Skeletal muscle tissue (tissue), 4 donors: Measurements from ENCODE around the gene PEMT. TPM values are rescaled to one million over a fixed set of nuclear protein-coding genes. Genes with fewer than 3 reads are reported as not detected.

Experiments used
- H3K27ac ChIP-seq: one replicate; pipeline ENCODE4 v1.7.0; 2013; ENCODE audit warnings: mild to moderate bottlenecking, low read depth, low read length, inconsistent platforms
- H3K27me3 ChIP-seq, 3 donors: one replicate each; pipeline ENCODE4 v1.7.0; 2013; ENCODE audit warnings: low read length in 3 of 3; ENCODE audit not compliant: control insufficient read depth in 3 of 3, insufficient read depth in 3 of 3
- H3K36me3 ChIP-seq, 3 donors: one replicate each; pipeline ENCODE4 v1.7.0; 2013; ENCODE audit warnings: low read length in 3 of 3; ENCODE audit not compliant: control insufficient read depth in 3 of 3, insufficient read depth in 3 of 3
- H3K4me1 ChIP-seq, 3 donors: one replicate each; pipeline ENCODE4 v1.7.0; 2013; ENCODE audit warnings: low read length in 3 of 3, mild to moderate bottlenecking in 3 of 3; ENCODE audit not compliant: control insufficient read depth in 3 of 3, insufficient read depth in 3 of 3
- H3K4me3 ChIP-seq, 3 donors: one replicate each; pipeline ENCODE4 v1.7.0; 2013; ENCODE audit warnings: low read length in 3 of 3
- H3K9ac ChIP-seq, 3 donors: one replicate each; pipeline ENCODE4 v1.7.0; 2013; ENCODE audit warnings: low read length in 3 of 3, mild to moderate bottlenecking in 3 of 3, moderate library complexity in 2 of 3, low read depth in 1 of 3
- H3K9me3 ChIP-seq, 3 donors: one replicate each; pipeline ENCODE4 v1.7.0; 2013; ENCODE audit warnings: low read length in 3 of 3; ENCODE audit not compliant: control insufficient read depth in 3 of 3
- total RNA-seq: library from RNA; depleted of rRNA; stranded (reverse); fragments of >200 nt; gene quantifications from one replicate; pipeline ENCODE4 v1.2.3, GENCODE V29; 2014
- donor health status: Osteomylitis.

Gene PEMT
- total RNA-seq, 1 donor from 2014 or later, result 32.4 TPM

- no peaks in the 10 kb centered on the region for H3K9me3 ChIP-seq
- no peaks in the 10 kb centered on the region for H3K36me3 ChIP-seq
- no peak overlapping the region for H3K27ac ChIP-seq
- no peak overlapping the region for H3K9ac ChIP-seq
- H3K4me1 ChIP-seq, result no peaks in the 10 kb centered on the region
- peaks cover 0 to 7% (median 0%) of the 10 kb centered on the region in 3 donors for H3K27me3 ChIP-seq
- no peak overlapping the region for H3K4me3 ChIP-seq
Observed at GRCh38 chr17:17626840-17627239, 35.3 kb upstream of the PEMT start.

DNA sequence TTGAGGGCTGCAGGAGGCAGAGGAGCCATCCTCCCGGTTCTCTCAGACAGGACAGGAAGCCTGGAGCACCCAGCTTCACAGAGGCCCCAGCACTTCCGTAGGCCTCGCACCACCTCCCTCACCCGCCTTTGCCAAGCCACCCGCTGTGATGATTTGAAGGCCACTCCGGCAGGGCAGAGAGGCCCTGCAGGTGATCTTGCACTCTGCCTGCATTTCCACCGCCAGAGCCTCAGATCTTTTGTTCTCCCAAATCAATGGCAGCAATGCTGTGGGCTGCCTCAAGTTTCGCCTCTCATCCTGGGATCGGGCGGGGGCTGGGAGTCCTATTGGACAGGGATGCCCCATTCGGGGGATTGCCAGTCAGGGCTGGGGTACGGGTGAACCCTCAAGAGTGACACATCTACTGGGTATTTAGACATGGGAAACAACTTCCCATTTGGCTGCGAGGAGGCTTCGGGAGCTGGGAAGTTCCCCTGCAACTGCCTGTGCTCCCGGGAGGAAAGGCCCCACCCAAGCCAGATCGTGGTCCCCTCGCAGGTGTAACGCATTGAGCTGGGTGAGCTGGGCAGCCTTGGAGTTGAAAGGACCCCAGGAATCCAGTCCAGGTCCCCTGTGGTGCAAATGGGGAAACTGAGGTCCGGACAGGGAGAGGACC is 34.8 kb upstream of the PEMT start:
- Histone ChIP-seq H3K36me3 (no peaks in the 10 kb centered on the region), H3K4me1 (no peaks in the 10 kb centered on the region), H3K9ac (no peak overlapping the region), H3K9me3 (no peaks in the 10 kb centered on the region), H3K4me3 (no peak overlapping the region), H3K27me3 (peaks cover 0 to 5% (median 0%) of the 10 kb centered on the region in 3 donors), H3K27ac (no peak overlapping the region)

GRCh38 chr17:17624741-17625140 is 33.2 kb upstream of the PEMT start:
- H3K4me1 ChIP-seq, result no peaks in the 10 kb centered on the region
- no peak overlapping the region for H3K4me3 ChIP-seq
- no peak overlapping the region for H3K9ac ChIP-seq
- peaks cover 0 to 3% (median 0%) of the 10 kb centered on the region in 3 donors for H3K27me3 ChIP-seq
- no peaks in the 10 kb centered on the region for H3K36me3 ChIP-seq
- H3K27ac ChIP-seq, result no peak overlapping the region
- no peaks in the 10 kb centered on the region for H3K9me3 ChIP-seq

GRCh38 chr17:17623904-17624303 is 32.4 kb upstream of the PEMT start:
- Histone ChIP-seq H3K27ac (no peak overlapping the region), H3K27me3 (peaks cover 0 to 3% (median 0%) of the 10 kb centered on the region in 3 donors), H3K4me3 (no peak overlapping the region), H3K36me3 (no peaks in the 10 kb centered on the region), H3K9ac (no peak overlapping the region), H3K9me3 (no peaks in the 10 kb centered on the region), H3K4me1 (no peaks in the 10 kb centered on the region)

GRCh38 chr17:17621254-17621653 is 29.7 kb upstream of the PEMT start:
- H3K9me3 ChIP-seq, result no peaks in the 10 kb centered on the region
- no peak overlapping the region for H3K4me3 ChIP-seq
- H3K9ac ChIP-seq, result no peak overlapping the region
- H3K27me3 ChIP-seq, result no peaks in the 10 kb centered on the region
- no peak overlapping the region for H3K27ac ChIP-seq
- H3K4me1 ChIP-seq, result no peaks in the 10 kb centered on the region
- H3K36me3 ChIP-seq, result no peaks in the 10 kb centered on the region

DNA sequence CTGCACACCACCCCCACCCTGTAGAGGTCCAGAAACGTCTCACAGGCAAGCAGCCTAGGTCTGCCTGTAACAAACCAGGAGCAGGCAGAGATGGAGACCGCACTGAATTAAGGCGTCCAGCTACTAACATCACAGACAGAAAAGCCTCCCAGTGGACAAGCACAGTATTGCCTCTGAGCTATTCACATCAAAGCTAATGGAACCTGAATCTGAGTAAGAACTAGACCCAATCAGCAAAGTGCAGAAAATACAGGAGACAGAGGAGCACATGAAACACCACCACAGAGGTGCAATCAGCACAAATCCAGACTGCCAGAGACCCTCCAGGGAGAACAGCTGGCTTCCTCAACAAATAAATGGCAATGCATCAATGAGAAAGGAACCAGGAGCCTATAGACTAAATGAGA is 22.2 kb upstream of the PEMT start:
- Histone ChIP-seq H3K9ac (no peak overlapping the region), H3K27me3 (no peaks in the 10 kb centered on the region), H3K9me3 (no peaks in the 10 kb centered on the region), H3K4me1 (peaks cover 0 to 4% (median 0%) of the 10 kb centered on the region in 3 donors), H3K27ac (no peak overlapping the region), H3K4me3 (no peak overlapping the region), H3K36me3 (no peaks in the 10 kb centered on the region)

DNA sequence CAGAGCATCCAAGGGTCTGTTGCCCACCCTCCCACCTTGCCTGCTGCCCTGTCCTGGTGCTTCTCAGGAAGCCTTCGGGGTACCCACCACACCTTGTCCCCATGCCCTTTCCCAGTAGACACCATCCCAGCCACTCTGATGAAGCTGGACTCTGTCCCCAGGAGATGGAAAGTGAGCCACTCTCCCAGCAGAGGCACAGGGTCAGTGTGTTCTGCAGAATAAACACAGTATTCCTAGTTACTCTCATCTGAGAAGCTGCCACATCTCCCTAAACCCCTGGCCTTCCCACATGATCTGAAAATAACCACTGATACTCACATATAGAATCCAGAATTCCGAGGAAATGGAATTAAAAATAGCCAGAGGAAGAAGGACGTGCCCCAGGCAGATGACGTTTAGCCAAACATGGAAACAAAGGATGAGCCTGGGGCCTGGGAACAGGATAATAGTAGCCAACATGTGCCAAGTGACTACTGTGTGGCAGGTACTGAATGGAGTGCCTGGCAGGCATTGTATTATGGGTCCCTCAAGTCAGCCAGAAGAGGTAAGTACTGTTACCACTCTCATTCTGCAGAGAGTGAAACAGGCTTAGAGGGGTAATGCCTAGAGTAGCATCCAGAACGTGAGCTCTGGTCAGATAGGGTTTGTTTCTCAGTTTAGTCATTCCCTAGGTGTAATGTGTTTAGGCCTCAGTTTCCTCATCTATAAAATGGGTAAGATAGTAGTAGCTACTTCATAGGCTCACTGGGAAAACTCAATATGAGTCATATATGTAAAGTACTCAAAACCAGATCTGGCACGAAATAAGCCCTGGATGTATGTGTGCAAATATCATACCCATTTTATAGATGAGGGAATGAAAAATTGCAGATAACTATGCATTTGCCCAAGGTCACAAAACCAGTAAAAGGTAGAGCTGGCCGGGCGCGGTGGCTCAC is 20.8 kb upstream of the PEMT start:
- Histone ChIP-seq H3K27me3 (no peaks in the 10 kb centered on the region), H3K36me3 (no peaks in the 10 kb centered on the region), H3K9me3 (no peaks in the 10 kb centered on the region), H3K4me1 (peaks cover 0 to 4% (median 0%) of the 10 kb centered on the region in 3 donors), H3K9ac (no peak overlapping the region), H3K27ac (no peak overlapping the region), H3K4me3 (no peak overlapping the region)

- Histone ChIP-seq H3K27ac (no peak overlapping the region), H3K4me3 (no peak overlapping the region), H3K27me3 (peaks cover 0 to 3% (median 0%) of the 10 kb centered on the region in 3 donors), H3K9ac (no peak overlapping the region), H3K36me3 (no peaks in the 10 kb centered on the region), H3K9me3 (no peaks in the 10 kb centered on the region), H3K4me1 (peaks cover 0 to 4% (median 0%) of the 10 kb centered on the region in 3 donors)
Observed at GRCh38 chr17:17609121-17609520, 17.6 kb upstream of the PEMT start.

GRCh38 chr17:17606416-17607000 is 15.0 kb upstream of the PEMT start:
- H3K4me3 ChIP-seq, result no peak overlapping the region
- no peaks in the 10 kb centered on the region for H3K36me3 ChIP-seq
- H3K27ac ChIP-seq, result no peak overlapping the region
- H3K9me3 ChIP-seq, result no peaks in the 10 kb centered on the region
- H3K4me1 ChIP-seq, result no peaks in the 10 kb centered on the region
- H3K27me3 ChIP-seq, result peaks cover 0 to 3% (median 0%) of the 10 kb centered on the region in 3 donors
- H3K9ac ChIP-seq, result no peak overlapping the region

DNA sequence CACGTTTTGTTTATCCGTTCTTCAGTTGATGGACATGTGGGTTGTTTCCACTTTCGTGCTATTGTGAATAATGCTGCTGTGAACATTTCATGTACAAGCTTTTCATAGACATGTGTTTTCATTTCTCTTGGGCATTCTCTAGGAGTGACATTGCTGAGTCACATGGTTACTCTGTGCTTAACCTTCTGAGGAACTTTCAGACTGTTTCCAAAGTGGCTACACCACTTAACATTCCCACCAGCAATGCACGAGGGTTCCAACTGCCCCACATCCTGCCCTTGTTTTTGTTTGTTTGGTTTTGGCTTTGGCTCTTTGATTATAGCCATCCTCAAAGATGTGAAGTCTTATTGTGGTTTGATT is 14.2 kb upstream of the PEMT start:
- Histone ChIP-seq H3K9ac (no peak overlapping the region), H3K27me3 (peaks cover 0 to 3% (median 0%) of the 10 kb centered on the region in 3 donors), H3K9me3 (no peaks in the 10 kb centered on the region), H3K36me3 (no peaks in the 10 kb centered on the region), H3K4me3 (no peak overlapping the region), H3K27ac (no peak overlapping the region), H3K4me1 (no peaks in the 10 kb centered on the region)
